ENCODE data around the gene CD74. TPM values are rescaled to one million over a fixed set of nuclear protein-coding genes. Genes with fewer than 3 reads are reported as not detected.

The CD74 gene
- total and polyA plus RNA-seq, 2 of the 13 experiments (the other 11 are each of a cell fraction or from before 2014, with no cell fraction given): 34.1 to 84.4 TPM

DNA sequence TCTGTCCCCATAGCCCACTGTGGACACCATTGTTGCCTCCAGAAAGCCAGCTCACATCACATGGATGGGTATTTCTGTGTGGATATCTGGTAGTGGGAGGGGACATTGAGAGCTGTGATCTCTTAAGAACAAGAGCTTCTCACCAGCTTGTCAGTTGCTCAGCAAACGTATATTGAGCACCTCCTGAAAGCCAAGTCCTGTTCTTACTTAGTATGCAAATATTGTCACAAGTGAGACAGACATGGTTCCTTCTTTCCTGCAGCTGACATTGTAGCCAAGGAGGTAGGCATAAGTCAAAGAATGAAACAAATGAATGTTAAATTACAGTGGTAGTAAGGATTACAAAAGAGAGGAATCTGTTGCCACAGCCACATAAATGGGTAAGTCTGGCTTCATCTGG is 51.4 kb downstream of the CD74 start:
- Histone ChIP-seq H3K27ac (ENCODE audit: extremely low read length, insufficient read depth, low read length) (no peak overlapping the region), H3K9me3 (ENCODE audit: low read length) (no peaks in the 10 kb centered on the region), H3K4me1 (ENCODE audit: insufficient read depth, low read length) (peaks cover 63% of the 10 kb centered on the region), H3K9ac (ENCODE audit: insufficient read depth, low read depth, low read length) (no peak overlapping the region), H4K20me1 (ENCODE audit: insufficient read depth, low read length) (no peaks in the 10 kb centered on the region; the same call in 1 of the 2 replicates), H3K4me3 (replicated peaks in 1 of 3; ENCODE audit: insufficient read depth in 1 of 3, low read depth in 2 of 3, low read length in 3 of 3) (no peak overlapping the region), H3K27me3 (ENCODE audit: control insufficient read depth in 1 of 2, insufficient read depth in 2 of 2, low read length in 2 of 2) (no peaks in the 10 kb centered on the region), H3K36me3 (replicated peaks in 1 of 2; ENCODE audit: control insufficient read depth in 1 of 2, insufficient read depth in 2 of 2, low read length in 2 of 2) (peaks cover 23 to 56% of the 10 kb centered on the region in 2 experiments), H2AFZ (ENCODE audit: low read length) (no peak overlapping the region), H3K4me2 (ENCODE audit: low read depth, low read length) (no peak overlapping the region), H3K79me2 (ENCODE audit: insufficient read depth, low read length) (peaks cover 27% of the 10 kb centered on the region)
- DNase-seq (ENCODE audit: low spot score) (no peak), FAIRE-seq (no peak), ATAC-seq (no peak)
- no TSS peak for BruUV-seq (replicated peaks)
- ChIA-PET CTCF (ENCODE audit: low intra/inter-chr PET ratio, low total read pairs) (no interaction called here), POLR2A (no interaction called here)
- TF ChIP-seq, protein P1, sequence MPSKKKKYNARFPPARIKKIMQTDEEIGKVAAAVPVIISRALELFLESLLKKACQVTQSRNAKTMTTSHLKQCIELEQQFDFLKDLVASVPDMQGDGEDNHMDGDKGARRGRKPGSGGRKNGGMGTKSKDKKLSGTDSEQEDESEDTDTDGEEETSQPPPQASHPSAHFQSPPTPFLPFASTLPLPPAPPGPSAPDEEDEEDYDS (CRISPR knock-in tag; IDR thresholded peaks at IDR 0.05): no peak
- TF ChIP-seq, protein P2, sequence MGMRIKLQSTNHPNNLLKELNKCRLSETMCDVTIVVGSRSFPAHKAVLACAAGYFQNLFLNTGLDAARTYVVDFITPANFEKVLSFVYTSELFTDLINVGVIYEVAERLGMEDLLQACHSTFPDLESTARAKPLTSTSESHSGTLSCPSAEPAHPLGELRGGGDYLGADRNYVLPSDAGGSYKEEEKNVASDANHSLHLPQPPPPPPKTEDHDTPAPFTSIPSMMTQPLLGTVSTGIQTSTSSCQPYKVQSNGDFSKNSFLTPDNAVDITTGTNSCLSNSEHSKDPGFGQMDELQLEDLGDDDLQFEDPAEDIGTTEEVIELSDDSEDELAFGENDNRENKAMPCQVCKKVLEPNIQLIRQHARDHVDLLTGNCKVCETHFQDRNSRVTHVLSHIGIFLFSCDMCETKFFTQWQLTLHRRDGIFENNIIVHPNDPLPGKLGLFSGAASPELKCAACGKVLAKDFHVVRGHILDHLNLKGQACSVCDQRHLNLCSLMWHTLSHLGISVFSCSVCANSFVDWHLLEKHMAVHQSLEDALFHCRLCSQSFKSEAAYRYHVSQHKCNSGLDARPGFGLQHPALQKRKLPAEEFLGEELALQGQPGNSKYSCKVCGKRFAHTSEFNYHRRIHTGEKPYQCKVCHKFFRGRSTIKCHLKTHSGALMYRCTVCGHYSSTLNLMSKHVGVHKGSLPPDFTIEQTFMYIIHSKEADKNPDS (CRISPR knock-in tag; IDR thresholded peaks at IDR 0.05): no peak
- TF ChIP-seq ZNF567 (CRISPR knock-in tag; IDR thresholded peaks at IDR 0.05; ENCODE audit: borderline replicate concordance): no peak
- no peak for TF ChIP-seq POLR2G (IDR thresholded peaks at IDR 0.05; ENCODE audit: low read depth, low read length)
- TF ChIP-seq PHB2 (IDR thresholded peaks at IDR 0.05; ENCODE audit: partially characterized antibody): no peak
- TF ChIP-seq HNF4A (CRISPR knock-in tag; IDR thresholded peaks at IDR 0.05): no peak
- no peak for TF ChIP-seq HOXD1 (CRISPR knock-in tag; IDR thresholded peaks at IDR 0.05)
- no peak for TF ChIP-seq ZNF343 (CRISPR knock-in tag; IDR thresholded peaks at IDR 0.05)
- no peak for TF ChIP-seq ZNF879 (CRISPR knock-in tag; IDR thresholded peaks at IDR 0.05)
- no peak for TF ChIP-seq HOXA9 (CRISPR knock-in tag; IDR thresholded peaks at IDR 0.05; ENCODE audit: borderline replicate concordance)
- TF ChIP-seq RARA (CRISPR knock-in tag; IDR thresholded peaks at IDR 0.05): no peak
- no peak for TF ChIP-seq RFX3 (CRISPR knock-in tag; IDR thresholded peaks at IDR 0.05)
- TF ChIP-seq, protein P3, sequence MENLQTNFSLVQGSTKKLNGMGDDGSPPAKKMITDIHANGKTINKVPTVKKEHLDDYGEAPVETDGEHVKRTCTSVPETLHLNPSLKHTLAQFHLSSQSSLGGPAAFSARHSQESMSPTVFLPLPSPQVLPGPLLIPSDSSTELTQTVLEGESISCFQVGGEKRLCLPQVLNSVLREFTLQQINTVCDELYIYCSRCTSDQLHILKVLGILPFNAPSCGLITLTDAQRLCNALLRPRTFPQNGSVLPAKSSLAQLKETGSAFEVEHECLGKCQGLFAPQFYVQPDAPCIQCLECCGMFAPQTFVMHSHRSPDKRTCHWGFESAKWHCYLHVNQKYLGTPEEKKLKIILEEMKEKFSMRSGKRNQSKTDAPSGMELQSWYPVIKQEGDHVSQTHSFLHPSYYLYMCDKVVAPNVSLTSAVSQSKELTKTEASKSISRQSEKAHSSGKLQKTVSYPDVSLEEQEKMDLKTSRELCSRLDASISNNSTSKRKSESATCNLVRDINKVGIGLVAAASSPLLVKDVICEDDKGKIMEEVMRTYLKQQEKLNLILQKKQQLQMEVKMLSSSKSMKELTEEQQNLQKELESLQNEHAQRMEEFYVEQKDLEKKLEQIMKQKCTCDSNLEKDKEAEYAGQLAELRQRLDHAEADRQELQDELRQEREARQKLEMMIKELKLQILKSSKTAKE (CRISPR knock-in tag; IDR thresholded peaks at IDR 0.05; ENCODE audit: borderline replicate concordance): no peak
- TF ChIP-seq, protein P4, sequence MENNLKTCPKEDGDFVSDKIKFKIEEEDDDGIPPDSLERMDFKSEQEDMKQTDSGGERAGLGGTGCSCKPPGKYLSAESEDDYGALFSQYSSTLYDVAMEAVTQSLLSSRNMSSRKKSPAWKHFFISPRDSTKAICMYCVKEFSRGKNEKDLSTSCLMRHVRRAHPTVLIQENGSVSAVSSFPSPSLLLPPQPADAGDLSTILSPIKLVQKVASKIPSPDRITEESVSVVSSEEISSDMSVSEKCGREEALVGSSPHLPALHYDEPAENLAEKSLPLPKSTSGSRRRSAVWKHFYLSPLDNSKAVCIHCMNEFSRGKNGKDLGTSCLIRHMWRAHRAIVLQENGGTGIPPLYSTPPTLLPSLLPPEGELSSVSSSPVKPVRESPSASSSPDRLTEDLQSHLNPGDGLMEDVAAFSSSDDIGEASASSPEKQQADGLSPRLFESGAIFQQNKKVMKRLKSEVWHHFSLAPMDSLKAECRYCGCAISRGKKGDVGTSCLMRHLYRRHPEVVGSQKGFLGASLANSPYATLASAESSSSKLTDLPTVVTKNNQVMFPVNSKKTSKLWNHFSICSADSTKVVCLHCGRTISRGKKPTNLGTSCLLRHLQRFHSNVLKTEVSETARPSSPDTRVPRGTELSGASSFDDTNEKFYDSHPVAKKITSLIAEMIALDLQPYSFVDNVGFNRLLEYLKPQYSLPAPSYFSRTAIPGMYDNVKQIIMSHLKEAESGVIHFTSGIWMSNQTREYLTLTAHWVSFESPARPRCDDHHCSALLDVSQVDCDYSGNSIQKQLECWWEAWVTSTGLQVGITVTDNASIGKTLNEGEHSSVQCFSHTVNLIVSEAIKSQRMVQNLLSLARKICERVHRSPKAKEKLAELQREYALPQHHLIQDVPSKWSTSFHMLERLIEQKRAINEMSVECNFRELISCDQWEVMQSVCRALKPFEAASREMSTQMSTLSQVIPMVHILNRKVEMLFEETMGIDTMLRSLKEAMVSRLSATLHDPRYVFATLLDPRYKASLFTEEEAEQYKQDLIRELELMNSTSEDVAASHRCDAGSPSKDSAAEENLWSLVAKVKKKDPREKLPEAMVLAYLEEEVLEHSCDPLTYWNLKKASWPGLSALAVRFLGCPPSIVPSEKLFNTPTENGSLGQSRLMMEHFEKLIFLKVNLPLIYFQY (CRISPR knock-in tag; IDR thresholded peaks at IDR 0.05; ENCODE audit: borderline replicate concordance): no peak
- no peak for TF ChIP-seq ZKSCAN8 (CRISPR knock-in tag; IDR thresholded peaks at IDR 0.05; ENCODE audit: borderline replicate concordance)
- TF ChIP-seq NCOR1 (IDR thresholded peaks at IDR 0.05; ENCODE audit: borderline replicate concordance, low read length): no peak
- no peak for TF ChIP-seq ZBTB3 (CRISPR knock-in tag; IDR thresholded peaks at IDR 0.05; ENCODE audit: borderline replicate concordance, low read depth)
- WGBS (ENCODE audit: low lambda C conversion rate): 88% methylated on average over 1 of the region's 1 CpG
- intact Hi-C loops (cut with micrococcal nuclease; ENCODE audit: unreplicated experiment): no loop called here
- in situ Hi-C loops (cut with HindIII; ENCODE audit: extremely low pct_ligation_motif_present, low pct_unique_long_range_greater_than_20kb): no loop called here

Data from HepG2 (cell line).